IPS-15b (cell line): ENCODE results near the gene NTN4.

Experiments used
- H3K27me3 ChIP-seq: one replicate; pipeline ENCODE4 v1.6.1; 2013; ENCODE audit warnings: low read length; ENCODE audit not compliant: control insufficient read depth, insufficient read depth
- H3K36me3 ChIP-seq: one replicate; pipeline ENCODE4 v1.6.1; 2013; ENCODE audit warnings: low read length; ENCODE audit not compliant: control insufficient read depth, insufficient read depth
- H3K4me1 ChIP-seq: one replicate; pipeline ENCODE4 v1.6.1; 2013; ENCODE audit warnings: mild to moderate bottlenecking, low read length; ENCODE audit not compliant: control insufficient read depth, insufficient read depth
- H3K4me3 ChIP-seq: one replicate; pipeline ENCODE4 v1.5.1; 2013; ENCODE audit warnings: low read depth, low read length
- H3K9ac ChIP-seq: one replicate; pipeline ENCODE4 v1.6.1; 2013; ENCODE audit warnings: low read depth, mild to moderate bottlenecking, low read length
- H3K9me3 ChIP-seq: one replicate; pipeline ENCODE4 v1.6.1; 2013; ENCODE audit warnings: mild to moderate bottlenecking, low read length; ENCODE audit not compliant: control insufficient read depth, insufficient read depth

NTN4 gene

DNA sequence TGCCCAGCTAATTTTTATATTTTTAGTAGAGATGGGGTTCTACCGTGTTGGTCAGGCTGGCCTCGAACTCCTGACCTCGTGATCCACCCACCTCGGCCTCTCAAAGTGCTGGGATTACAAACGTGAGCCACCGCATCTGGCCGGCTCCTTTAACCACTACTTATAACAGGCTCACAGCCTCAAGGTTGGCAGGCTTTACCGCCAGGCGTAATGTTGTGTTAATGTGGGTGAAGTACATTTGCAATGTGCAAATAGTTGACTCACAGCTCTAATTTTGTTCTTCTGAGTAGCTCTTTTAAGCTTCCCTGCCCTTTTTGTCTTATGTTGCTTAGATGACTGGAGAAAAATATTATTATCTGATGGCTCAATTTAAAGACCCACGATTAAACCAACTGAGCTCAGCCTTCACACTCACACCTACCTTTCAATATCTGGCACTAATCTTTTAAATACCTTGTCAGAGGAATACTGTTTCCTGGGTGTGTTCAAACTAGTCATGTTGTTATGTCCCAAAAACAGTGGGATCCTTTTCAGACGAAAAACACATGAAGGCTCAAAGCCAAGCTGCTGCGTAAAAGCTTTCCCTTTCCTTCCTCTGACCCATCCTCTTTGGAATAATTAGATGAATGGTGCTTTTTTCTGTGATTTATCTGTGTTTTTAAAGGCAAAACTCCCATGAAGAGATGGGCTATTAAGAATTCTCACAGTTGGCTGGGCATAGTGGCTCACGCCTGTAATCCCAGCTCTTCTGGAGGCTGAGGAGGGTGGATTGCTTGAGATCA, 182.1 kb downstream of the NTN4 start:
- Histone ChIP-seq H3K9ac (no peak overlapping the region), H3K9me3 (no peaks in the 10 kb centered on the region), H3K4me1 (peaks cover 19% of the 10 kb centered on the region), H3K4me3 (no peak overlapping the region), H3K36me3 (no peaks in the 10 kb centered on the region), H3K27me3 (no peaks in the 10 kb centered on the region)
